ENCODE data around the gene ZNF185.

ZNF185 gene

GRCh38 chrX:152892499-152892898, 5.4 kb upstream of the ZNF185 start:
- H2BK15ac ChIP-seq (ENCODE audit: low read length): no peak overlapping the region
- peaks cover 0 to 63% (median 0%) of the 10 kb centered on the region in 3 experiments for H3K27me3 ChIP-seq (ENCODE audit: control insufficient read depth in 3 of 3, insufficient read depth in 3 of 3, low read depth in 1 of 3, low read length in 3 of 3)
- no CpG with 5 or more reads among the region's 4 CpGs for WGBS, 2 donors (ENCODE audit: extremely low coverage in 2 of 2, insufficient read length in 2 of 2, insufficient replicate concordance in 1 of 2)

GRCh38 chrX:152892999-152893891, 4.6 kb upstream of the ZNF185 start:
- no peak for DNase-seq (ENCODE audit: low spot score)
- H4K8ac ChIP-seq (ENCODE audit: low read depth, low read length): no peak overlapping the region
- H2BK120ac ChIP-seq (ENCODE audit: low read depth, low read length): no peak overlapping the region
- H2AFZ ChIP-seq (ENCODE audit: low read length): peak overlapping the region; percentile 63
- H4K91ac ChIP-seq (ENCODE audit: low read depth, low read length, poor library complexity): no peak overlapping the region
- peaks cover 0 to 59% (median 0%) of the 10 kb centered on the region in 3 experiments for H3K27me3 ChIP-seq (ENCODE audit: control insufficient read depth in 3 of 3, insufficient read depth in 3 of 3, low read depth in 1 of 3, low read length in 3 of 3)
- H3K27ac ChIP-seq (replicated peaks; ENCODE audit: low read length): no peak overlapping the region
- H2AK5ac ChIP-seq (ENCODE audit: low read depth, low read length): no peak overlapping the region
- whole genome bisulfite sequencing, 2 donors (ENCODE audit: extremely low coverage in 2 of 2, insufficient read length in 2 of 2, insufficient replicate concordance in 1 of 2): no CpG with 5 or more reads among the region's 22 CpGs
- no peak overlapping the region for H2BK5ac ChIP-seq (ENCODE audit: low read length)
- no peak overlapping the region for H3K4me2 ChIP-seq (ENCODE audit: insufficient read depth, low read length, poor library complexity, severe bottlenecking)
- peaks cover 0 to 16% of the 10 kb centered on the region in 2 donors for H3K4me1 ChIP-seq (ENCODE audit: control insufficient read depth in 2 of 2, insufficient read depth in 1 of 2, low read depth in 1 of 2, low read length in 2 of 2)
- no peak overlapping the region for H3K14ac ChIP-seq (ENCODE audit: low read length)
- H2BK12ac ChIP-seq (ENCODE audit: low read length): peak overlapping the region; percentile 73
- H3K18ac ChIP-seq (ENCODE audit: low read length): peak overlapping the region; percentile 80
- H3K9me3 ChIP-seq (replicated peaks in 1 of 2; ENCODE audit: control insufficient read depth in 2 of 2, insufficient read depth in 1 of 2, low read depth in 1 of 2, low read length in 2 of 2): no peaks in the 10 kb centered on the region
- no peaks in the 10 kb centered on the region for H3K79me1 ChIP-seq (ENCODE audit: low read depth, low read length)
- no peaks in the 10 kb centered on the region for H3K36me3 ChIP-seq (replicated peaks in 1 of 2; ENCODE audit: control insufficient read depth in 2 of 2, insufficient read depth in 2 of 2, low read length in 2 of 2)
- no peak overlapping the region for H3K4ac ChIP-seq (ENCODE audit: low read length)
- no peak overlapping the region for H3K9ac ChIP-seq (ENCODE audit: low read depth, low read length, poor library complexity)
- H3K23ac ChIP-seq (ENCODE audit: low read depth, low read length, poor library complexity): no peak overlapping the region
- H3K4me3 ChIP-seq (ENCODE audit: low read length in 2 of 2): no peak overlapping the region
- H2BK15ac ChIP-seq (ENCODE audit: low read length): peak overlapping the region; percentile 58

More at GRCh38 chrX:152892499-152892898, 5.4 kb upstream of the ZNF185 start:
- Histone ChIP-seq H3K4me2 (ENCODE audit: insufficient read depth, low read length, poor library complexity, severe bottlenecking) (no peak overlapping the region), H2AFZ (ENCODE audit: low read length) (no peak overlapping the region), H2BK5ac (ENCODE audit: low read length) (no peak overlapping the region), H3K36me3 (replicated peaks in 1 of 2; ENCODE audit: control insufficient read depth in 2 of 2, insufficient read depth in 2 of 2, low read length in 2 of 2) (no peaks in the 10 kb centered on the region), H2AK5ac (ENCODE audit: low read depth, low read length) (no peak overlapping the region), H3K9me3 (replicated peaks in 1 of 2; ENCODE audit: control insufficient read depth in 2 of 2, insufficient read depth in 1 of 2, low read depth in 1 of 2, low read length in 2 of 2) (no peaks in the 10 kb centered on the region), H3K18ac (ENCODE audit: low read length) (no peak overlapping the region), H4K91ac (ENCODE audit: low read depth, low read length, poor library complexity) (no peak overlapping the region), H3K4me3 (ENCODE audit: low read length in 2 of 2) (no peak overlapping the region), H3K14ac (ENCODE audit: low read length) (no peak overlapping the region), H3K4me1 (ENCODE audit: control insufficient read depth in 2 of 2, insufficient read depth in 1 of 2, low read depth in 1 of 2, low read length in 2 of 2) (peaks cover 0 to 16% of the 10 kb centered on the region in 2 donors), H4K8ac (ENCODE audit: low read depth, low read length) (no peak overlapping the region), H3K27ac (replicated peaks; ENCODE audit: low read length) (no peak overlapping the region), H2BK120ac (ENCODE audit: low read depth, low read length) (no peak overlapping the region), H2BK12ac (ENCODE audit: low read length) (no peak overlapping the region), H3K23ac (ENCODE audit: low read depth, low read length, poor library complexity) (no peak overlapping the region), H3K79me1 (ENCODE audit: low read depth, low read length) (no peaks in the 10 kb centered on the region), H3K9ac (ENCODE audit: low read depth, low read length, poor library complexity) (no peak overlapping the region), H3K4ac (ENCODE audit: low read length) (no peak overlapping the region)
- no peak for DNase-seq (ENCODE audit: low spot score)

DNA sequence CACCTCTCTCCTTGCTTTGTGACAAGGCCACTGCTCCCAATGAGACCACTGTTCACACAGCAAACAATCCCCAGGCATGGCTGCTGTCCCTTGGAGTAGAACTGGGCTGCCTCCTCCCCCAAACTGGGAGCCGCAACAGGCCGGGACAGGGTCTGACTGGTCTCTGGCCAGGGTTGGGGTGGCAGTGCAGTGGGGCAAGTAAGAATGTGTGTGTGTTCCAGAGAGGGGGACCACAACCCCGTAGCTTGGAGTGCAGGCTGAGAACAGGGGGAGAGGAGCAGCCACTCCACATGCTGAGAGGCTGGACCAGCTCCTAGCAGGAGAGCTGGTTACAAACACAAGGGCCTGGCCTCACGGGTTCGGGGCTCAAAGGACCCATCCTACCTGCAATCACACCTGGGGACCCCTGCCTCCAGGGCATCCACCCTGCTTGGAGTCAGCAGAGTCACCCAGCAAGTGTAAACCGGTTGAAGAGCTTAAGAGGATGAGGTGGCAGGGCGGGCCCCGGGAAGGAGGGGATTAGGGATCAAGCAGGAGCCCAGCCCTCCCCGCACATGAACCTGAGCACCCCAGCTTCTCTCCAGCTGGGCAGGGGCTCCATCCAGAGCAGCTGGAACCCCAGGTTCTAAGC, 3.8 kb upstream of the ZNF185 start:
- Histone ChIP-seq H2BK15ac (ENCODE audit: low read length) (peak overlapping the region; percentile 58), H3K36me3 (replicated peaks in 1 of 2; ENCODE audit: control insufficient read depth in 2 of 2, insufficient read depth in 2 of 2, low read length in 2 of 2) (no peaks in the 10 kb centered on the region), H3K27ac (replicated peaks; ENCODE audit: low read length) (no peak overlapping the region), H3K27me3 (ENCODE audit: control insufficient read depth in 3 of 3, insufficient read depth in 3 of 3, low read depth in 1 of 3, low read length in 3 of 3) (peaks cover 0 to 60% (median 0%) of the 10 kb centered on the region in 3 experiments), H3K14ac (ENCODE audit: low read length) (no peak overlapping the region), H3K18ac (ENCODE audit: low read length) (peak overlapping the region; percentile 80), H2AK5ac (ENCODE audit: low read depth, low read length) (peak overlapping the region; percentile 43), H3K9ac (ENCODE audit: low read depth, low read length, poor library complexity) (peak overlapping the region; percentile 21), H4K8ac (ENCODE audit: low read depth, low read length) (peak overlapping the region; percentile 93), H3K9me3 (replicated peaks in 1 of 2; ENCODE audit: control insufficient read depth in 2 of 2, insufficient read depth in 1 of 2, low read depth in 1 of 2, low read length in 2 of 2) (no peaks in the 10 kb centered on the region), H3K4me1 (ENCODE audit: control insufficient read depth in 2 of 2, insufficient read depth in 1 of 2, low read depth in 1 of 2, low read length in 2 of 2) (peaks cover 0 to 20% of the 10 kb centered on the region in 2 donors), H3K4ac (ENCODE audit: low read length) (no peak overlapping the region), H2AFZ (ENCODE audit: low read length) (peak overlapping the region; percentile 63), H2BK5ac (ENCODE audit: low read length) (no peak overlapping the region), H3K4me3 (ENCODE audit: low read length in 2 of 2) (no peak overlapping the region), H2BK120ac (ENCODE audit: low read depth, low read length) (no peak overlapping the region), H3K23ac (ENCODE audit: low read depth, low read length, poor library complexity) (no peak overlapping the region), H4K91ac (ENCODE audit: low read depth, low read length, poor library complexity) (no peak overlapping the region), H2BK12ac (ENCODE audit: low read length) (no peak overlapping the region), H3K79me1 (ENCODE audit: low read depth, low read length) (no peaks in the 10 kb centered on the region), H3K4me2 (ENCODE audit: insufficient read depth, low read length, poor library complexity, severe bottlenecking) (no peak overlapping the region)
- DNase-seq (ENCODE audit: low spot score): no peak
- no CpG with 5 or more reads among the region's 9 CpGs for WGBS, 2 donors (ENCODE audit: extremely low coverage in 2 of 2, insufficient read length in 2 of 2, insufficient replicate concordance in 1 of 2)

- Histone ChIP-seq H3K18ac (ENCODE audit: low read length) (no peak overlapping the region), H2BK5ac (ENCODE audit: low read length) (no peak overlapping the region), H2AFZ (ENCODE audit: low read length) (no peak overlapping the region), H2AK5ac (ENCODE audit: low read depth, low read length) (no peak overlapping the region), H3K4me3 (ENCODE audit: low read length in 2 of 2) (no peak overlapping the region), H2BK15ac (ENCODE audit: low read length) (no peak overlapping the region), H3K36me3 (replicated peaks in 1 of 2; ENCODE audit: control insufficient read depth in 2 of 2, insufficient read depth in 2 of 2, low read length in 2 of 2) (no peaks in the 10 kb centered on the region), H4K91ac (ENCODE audit: low read depth, low read length, poor library complexity) (no peak overlapping the region), H3K9ac (ENCODE audit: low read depth, low read length, poor library complexity) (peak overlapping the region; percentile 3), H3K23ac (ENCODE audit: low read depth, low read length, poor library complexity) (no peak overlapping the region), H3K4me1 (ENCODE audit: control insufficient read depth in 2 of 2, insufficient read depth in 1 of 2, low read depth in 1 of 2, low read length in 2 of 2) (peaks cover 0 to 20% of the 10 kb centered on the region in 2 donors), H4K8ac (ENCODE audit: low read depth, low read length) (no peak overlapping the region), H2BK120ac (ENCODE audit: low read depth, low read length) (no peak overlapping the region), H3K14ac (ENCODE audit: low read length) (no peak overlapping the region), H2BK12ac (ENCODE audit: low read length) (no peak overlapping the region), H3K27me3 (ENCODE audit: control insufficient read depth in 3 of 3, insufficient read depth in 3 of 3, low read depth in 1 of 3, low read length in 3 of 3) (peaks cover 0 to 62% (median 0%) of the 10 kb centered on the region in 3 experiments), H3K4me2 (ENCODE audit: insufficient read depth, low read length, poor library complexity, severe bottlenecking) (no peak overlapping the region), H3K27ac (replicated peaks; ENCODE audit: low read length) (no peak overlapping the region), H3K4ac (ENCODE audit: low read length) (no peak overlapping the region), H3K79me1 (ENCODE audit: low read depth, low read length) (no peaks in the 10 kb centered on the region), H3K9me3 (replicated peaks in 1 of 2; ENCODE audit: control insufficient read depth in 2 of 2, insufficient read depth in 1 of 2, low read depth in 1 of 2, low read length in 2 of 2) (no peaks in the 10 kb centered on the region)
- no peak for DNase-seq (ENCODE audit: low spot score)
- WGBS, 2 donors (ENCODE audit: extremely low coverage in 2 of 2, insufficient read length in 2 of 2, insufficient replicate concordance in 1 of 2): no CpG with 5 or more reads among the region's 3 CpGs
These were observed 2.7 kb upstream of the ZNF185 start for GRCh38 chrX:152895121-152895520.
